ENCODE measurements around the gene ZNF407.
"Not testable (repeated sequence)": the region's sequence is repeated elsewhere in the genome, so short reads cannot be mapped to it uniquely, and the experiment has no call there.

ZNF407 gene, protein sequence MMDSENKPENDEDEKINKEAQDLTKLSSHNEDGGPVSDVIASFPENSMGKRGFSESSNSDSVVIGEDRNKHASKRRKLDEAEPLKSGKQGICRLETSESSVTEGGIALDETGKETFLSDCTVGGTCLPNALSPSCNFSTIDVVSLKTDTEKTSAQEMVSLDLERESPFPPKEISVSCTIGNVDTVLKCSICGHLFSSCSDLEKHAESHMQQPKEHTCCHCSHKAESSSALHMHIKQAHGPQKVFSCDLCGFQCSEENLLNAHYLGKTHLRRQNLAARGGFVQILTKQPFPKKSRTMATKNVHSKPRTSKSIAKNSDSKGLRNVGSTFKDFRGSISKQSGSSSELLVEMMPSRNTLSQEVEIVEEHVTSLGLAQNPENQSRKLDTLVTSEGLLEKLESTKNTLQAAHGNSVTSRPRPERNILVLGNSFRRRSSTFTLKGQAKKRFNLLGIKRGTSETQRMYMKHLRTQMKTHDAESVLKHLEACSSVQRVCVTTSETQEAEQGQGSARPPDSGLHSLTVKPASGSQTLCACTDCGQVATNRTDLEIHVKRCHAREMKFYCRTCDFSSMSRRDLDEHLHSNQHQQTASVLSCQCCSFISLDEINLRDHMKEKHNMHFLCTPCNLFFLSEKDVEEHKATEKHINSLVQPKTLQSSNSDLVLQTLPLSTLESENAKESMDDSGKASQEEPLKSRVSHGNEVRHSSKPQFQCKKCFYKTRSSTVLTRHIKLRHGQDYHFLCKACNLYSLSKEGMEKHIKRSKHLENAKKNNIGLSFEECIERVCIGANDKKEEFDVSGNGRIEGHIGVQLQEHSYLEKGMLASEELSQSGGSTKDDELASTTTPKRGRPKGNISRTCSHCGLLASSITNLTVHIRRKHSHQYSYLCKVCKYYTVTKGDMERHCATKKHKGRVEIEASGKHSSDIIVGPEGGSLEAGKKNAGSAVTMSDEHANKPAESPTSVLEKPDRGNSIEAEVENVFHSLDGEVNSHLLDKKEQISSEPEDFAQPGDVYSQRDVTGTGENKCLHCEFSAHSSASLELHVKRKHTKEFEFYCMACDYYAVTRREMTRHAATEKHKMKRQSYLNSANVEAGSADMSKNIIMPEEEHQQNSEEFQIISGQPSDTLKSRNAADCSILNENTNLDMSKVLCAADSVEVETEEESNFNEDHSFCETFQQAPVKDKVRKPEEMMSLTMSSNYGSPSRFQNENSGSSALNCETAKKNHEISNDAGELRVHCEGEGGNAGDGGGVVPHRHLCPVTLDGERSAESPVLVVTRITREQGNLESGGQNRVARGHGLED (N-terminal part only)

DNA sequence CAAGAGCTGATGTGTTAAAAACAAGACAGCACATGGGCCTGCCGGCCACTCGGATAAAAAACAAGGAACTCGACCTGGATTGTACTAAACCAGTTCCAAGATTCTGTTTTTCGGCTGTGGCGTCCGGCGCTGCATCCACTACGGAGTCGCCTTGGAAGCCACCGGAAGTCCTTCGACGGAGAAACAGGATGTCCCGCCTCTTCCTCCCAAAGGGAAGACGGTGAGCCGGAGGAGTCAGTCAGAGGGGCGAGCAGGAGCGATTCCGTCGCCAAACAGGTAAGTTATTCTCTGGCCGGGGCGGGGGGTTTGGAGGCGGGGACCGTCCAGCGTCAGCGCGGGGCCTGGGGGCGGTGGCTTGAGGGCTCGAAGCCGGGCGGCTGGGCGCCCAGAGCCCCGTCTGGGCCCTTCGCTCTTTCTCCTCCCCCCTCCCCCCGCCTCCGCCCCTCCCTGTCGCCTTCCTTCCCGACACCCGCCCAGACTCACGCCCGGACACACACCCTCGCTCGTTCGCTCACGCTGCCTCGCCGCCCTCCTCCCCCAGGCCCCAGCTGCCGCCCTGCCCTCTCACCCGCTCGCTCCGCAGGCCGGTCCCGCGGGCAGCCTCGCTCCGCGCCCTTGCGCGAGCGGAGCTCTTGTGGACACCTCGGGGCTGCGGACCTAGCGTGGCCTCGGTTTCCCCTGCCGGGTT, at the start of gene ZNF407:
Gene ZNF407 (plus strand): TSS at position 209 of the 688 bp plus-strand sequence. CDS start 33,150 bp downstream, outside the sequence.
- DNase-seq, result peak; percentile 70 to 96 (median 90)
- intact Hi-C loops (cut with DNase I), result no loop called here

DNA sequence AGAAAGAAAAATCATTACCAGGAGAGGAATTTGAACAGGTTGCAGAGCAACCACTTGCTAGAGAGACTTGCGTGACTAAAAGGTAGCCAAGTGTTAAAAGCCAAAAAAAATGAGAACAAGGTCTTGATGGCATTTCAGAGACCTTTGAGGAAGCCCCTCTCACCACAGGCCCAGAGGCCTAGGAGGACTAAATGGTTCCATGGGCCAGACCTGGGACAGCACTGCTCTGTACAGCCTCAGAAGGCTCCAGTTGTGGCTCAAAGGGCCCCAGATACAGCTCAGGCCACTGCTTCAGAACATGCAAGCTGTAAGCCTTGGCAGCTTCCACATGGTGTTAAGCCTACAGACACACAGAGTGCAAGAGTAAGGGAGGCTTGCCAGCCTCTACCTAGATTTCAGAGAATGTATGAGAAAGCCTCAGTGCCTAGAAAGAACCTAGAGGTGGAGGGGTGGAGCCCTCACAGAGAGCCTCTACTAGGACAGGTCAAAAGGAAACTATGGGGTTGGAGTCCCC, 48.0 kb upstream of the ZNF407 start:
- DNase-seq, result peak in 3 of 42 donors; percentile 14 to 26 (median 15)
- intact Hi-C loops (cut with DNase I), result loop anchor here (5.0 kb wide), 2 partner anchors 52 to 197 kb away; partner anchors contain the start of gene CNDP2

DNA sequence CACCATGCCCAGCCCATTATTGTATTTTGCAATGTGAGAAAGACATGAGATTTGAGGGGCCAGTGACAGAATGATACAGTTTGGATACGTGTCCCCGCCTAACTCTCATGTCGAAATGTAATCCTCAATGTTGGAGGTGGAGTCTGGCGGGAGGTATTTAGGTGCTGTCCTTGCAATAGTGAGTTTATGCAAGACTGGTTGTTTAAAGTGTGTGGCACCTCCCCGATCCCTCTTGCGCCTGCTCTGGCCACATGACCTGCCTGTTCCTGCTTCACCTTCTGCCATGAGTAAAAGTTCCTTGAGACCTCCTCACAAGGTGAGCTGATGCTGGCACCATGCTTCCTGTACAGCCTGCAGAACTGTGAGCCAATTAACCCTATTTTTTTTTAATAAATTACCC, 46.8 kb upstream of the ZNF407 start:
- DNase-seq, result peak in 2 of 42 donors; percentile 17 to 22
- intact Hi-C loops (cut with DNase I), result loop anchor here (5.0 kb wide), 1 partner anchor 199 kb away; no protein-coding TSS in a partner anchor

- intact Hi-C loops (cut with DNase I), result loop anchor here (5.0 kb wide), 1 partner anchor 199 kb away; no protein-coding TSS in a partner anchor
These were observed 46.2 kb upstream of the ZNF407 start for GRCh38 chr18:74551452-74551851.

GRCh38 chr18:74551936-74552555, 45.6 kb upstream of the ZNF407 start:
- peak; percentile 65 to 97 (median 89) for DNase-seq
- intact Hi-C loops (cut with DNase I), result loop anchor here (5.0 kb wide), 1 partner anchor 200 kb away; no protein-coding TSS in a partner anchor

More at GRCh38 chr18:74551452-74551851, 46.2 kb upstream of the ZNF407 start:
- peak in 3 of 42 donors; percentile 7 to 27 (median 27) for DNase-seq

- no peak for DNase-seq
- intact Hi-C loops (cut with DNase I), result no loop called here
These were observed 41.5 kb upstream of the ZNF407 start for GRCh38 chr18:74556126-74556525.

GRCh38 chr18:74558096-74558495, 39.6 kb upstream of the ZNF407 start:
- DNase-seq, result no peak
- intact Hi-C loops (cut with DNase I), result no loop called here

DNA sequence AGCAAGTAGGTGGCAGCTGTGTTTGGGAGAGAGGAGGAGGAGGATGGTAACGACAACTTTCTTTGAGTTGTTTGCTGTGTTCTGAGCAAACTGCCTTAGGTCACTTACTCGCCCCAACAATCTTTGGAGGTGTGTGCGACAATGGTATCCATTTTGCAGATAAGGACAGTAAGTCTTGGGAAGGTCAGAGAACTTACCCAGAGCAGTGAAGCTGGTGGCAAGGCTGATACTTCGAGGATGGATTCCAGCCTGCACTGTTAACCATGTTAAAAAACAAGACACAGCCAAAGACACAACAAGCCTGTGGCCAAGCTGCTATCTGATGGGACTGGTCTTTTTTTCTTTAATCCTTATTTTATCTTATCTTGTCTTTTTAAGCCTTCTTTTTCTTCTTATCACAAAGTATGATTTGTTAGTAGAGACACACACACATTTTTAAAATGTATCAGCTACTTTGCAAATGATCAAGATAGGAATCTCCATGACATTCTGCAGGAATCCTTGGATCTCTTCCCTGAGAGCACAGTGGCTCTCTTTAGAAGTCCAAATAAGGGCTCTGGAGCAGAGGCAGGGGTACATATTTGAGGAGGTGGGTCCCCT, 35.4 kb upstream of the ZNF407 start:
- intact Hi-C loops (cut with DNase I), result no loop called here
- no peak for DNase-seq

DNA sequence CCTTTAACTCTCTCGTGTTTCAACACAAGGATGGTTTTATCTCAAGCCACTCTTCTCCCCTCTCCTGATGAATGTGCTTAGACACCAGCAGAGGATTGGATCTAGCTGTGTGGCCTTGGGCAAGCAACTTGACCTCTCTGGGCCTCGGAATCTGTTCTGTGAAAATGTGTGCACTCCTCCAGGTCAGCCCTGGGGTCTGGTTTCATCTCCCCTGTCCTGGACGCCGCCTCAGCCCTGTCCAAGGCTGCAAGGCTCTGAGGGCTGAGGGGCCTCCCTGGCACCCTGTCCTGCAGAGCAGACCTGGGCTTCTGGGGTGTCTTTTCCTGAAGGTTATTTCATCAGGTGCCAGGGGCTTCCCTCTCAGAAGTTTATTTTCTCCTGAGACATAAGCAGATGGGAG, 34.9 kb upstream of the ZNF407 start:
- DNase-seq, result no peak
- intact Hi-C loops (cut with DNase I), result no loop called here

GRCh38 chr18:74563999-74564398, 33.7 kb upstream of the ZNF407 start:
- no peak for DNase-seq
- intact Hi-C loops (cut with DNase I), result no loop called here

- intact Hi-C loops (cut with DNase I); DNase-seq: not testable (repeated sequence)
These were observed 32.5 kb upstream of the ZNF407 start for GRCh38 chr18:74565164-74565563.

DNA sequence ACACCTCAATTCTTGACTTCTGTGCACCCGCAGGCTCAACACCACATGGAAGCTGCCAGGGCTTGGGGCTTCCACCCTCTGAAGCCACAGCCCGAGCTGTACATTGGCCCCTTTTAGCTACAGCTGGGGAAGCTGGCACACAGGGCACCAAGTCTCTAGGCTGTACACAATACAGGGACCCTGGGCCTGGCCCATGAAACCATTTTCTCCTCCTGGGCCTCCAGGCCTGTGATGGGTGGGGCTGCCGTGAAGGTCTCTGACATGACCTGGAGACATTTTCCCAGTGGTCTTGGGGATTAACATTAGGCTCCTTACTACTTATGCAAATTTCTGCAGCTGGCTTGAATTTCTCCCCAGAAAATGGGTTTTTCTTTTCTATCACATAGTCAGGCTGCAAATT, 31.7 kb upstream of the ZNF407 start:
- DNase-seq; intact Hi-C loops (cut with DNase I): not testable (repeated sequence)

DNA sequence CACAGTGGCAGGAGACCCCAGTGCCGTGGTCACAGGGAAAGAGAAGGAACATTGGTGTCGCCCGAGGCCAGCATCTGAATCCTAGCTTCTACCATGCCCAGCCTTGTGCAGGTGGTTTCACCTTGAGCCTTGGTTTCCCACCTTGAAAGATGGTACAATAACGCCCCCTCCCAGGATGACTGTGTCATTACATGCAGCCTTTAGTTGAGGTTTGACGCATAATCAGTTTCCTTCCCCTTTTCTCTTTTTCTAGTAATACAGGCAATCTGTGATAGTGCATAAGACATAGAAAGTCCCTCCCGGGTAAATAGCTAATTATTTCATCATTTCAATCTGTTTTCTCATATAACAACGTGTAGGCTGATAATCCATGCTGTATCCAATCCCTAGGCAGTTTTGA, 29.8 kb upstream of the ZNF407 start:
- DNase-seq, result no peak
- intact Hi-C loops (cut with DNase I), result no loop called here

DNA sequence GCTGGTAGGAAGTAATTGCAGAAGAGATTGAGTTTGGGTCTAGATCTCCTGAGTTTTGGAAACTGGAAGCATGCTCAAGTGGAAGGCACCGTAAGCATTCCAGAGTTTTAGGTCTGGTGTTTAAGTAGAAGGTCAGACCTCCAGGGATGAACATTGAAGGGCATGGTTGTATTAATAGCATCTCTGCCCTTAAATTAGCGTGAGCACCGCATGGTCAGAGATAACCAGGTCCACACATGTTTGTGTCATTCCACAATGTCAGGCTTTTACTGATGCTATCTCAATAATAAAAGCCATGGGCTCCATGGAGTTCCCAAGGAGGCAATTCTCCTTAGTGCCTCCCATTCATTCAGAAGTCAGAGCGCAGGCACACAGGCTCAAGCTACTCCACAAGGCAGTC, 28.3 kb upstream of the ZNF407 start:
- intact Hi-C loops (cut with DNase I), result no loop called here
- DNase-seq, result no peak

GRCh38 chr18:74570266-74570665, 27.4 kb upstream of the ZNF407 start:
- DNase-seq, result no peak
- intact Hi-C loops (cut with DNase I), result no loop called here

GRCh38 chr18:74571895-74572680, 25.6 kb upstream of the ZNF407 start:
- intact Hi-C loops (cut with DNase I), result no loop called here
- no peak for DNase-seq

Measured in head of caudate nucleus (tissue), 42 donors.